ENCODE data around the gene COG8. TPM values are rescaled to one million over a fixed set of nuclear protein-coding genes. Genes with fewer than 3 reads are reported as not detected.

The COG8 gene
- total and polyA plus RNA-seq, 2 of the 8 experiments (the other 6 are each of a cell fraction or from before 2014, with no cell fraction given): 49.1 to 55.6 TPM

DNA sequence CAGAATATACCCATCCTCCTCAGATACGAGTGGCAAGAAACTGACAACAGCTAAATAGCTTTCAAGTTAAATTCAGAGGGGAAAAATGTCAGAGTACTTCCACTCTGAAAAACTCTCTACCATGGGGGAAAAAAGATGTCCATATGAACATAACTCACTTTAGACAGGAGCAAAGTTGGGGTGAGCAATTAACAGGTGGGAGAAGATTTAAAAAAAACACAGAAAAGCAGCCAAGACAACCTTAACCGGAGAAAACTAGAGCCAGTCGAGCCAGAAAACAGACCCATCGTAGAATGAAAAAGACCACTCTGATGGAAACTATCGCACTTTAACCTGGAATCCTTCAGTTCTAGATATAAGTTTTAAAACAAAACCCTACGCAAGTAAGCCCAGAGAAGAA, 45.6 kb upstream of the COG8 start (continued):
- no peak for TF ChIP-seq SUZ12 (IDR thresholded peaks at IDR 0.05; ENCODE audit: low read length)
